Psoas muscle (tissue), 8 donors: ENCODE data around the gene VWC2L. TPM values are rescaled to one million over a fixed set of nuclear protein-coding genes. Genes with fewer than 3 reads are reported as not detected.

ENCODE experiments used
- ATAC-seq, 4 donors: fragments of 200-7000 bp; cut with Tn5 transposase; one replicate each; pipeline ENCODE4 v1.9.1; 2020; ENCODE audit warnings: moderate library complexity in 3 of 4, mild to moderate bottlenecking in 2 of 4
- DNase-seq, 2 donors: peaks; one replicate each; pipeline ENCODE4 v3.0.0-alpha.2; 2020
- H3K27ac ChIP-seq: fragments of 200-600 bp; one replicate; pipeline ENCODE4 v1.8.0; 2022
- H3K27me3 ChIP-seq, 3 donors: fragments of 200-600 bp in 1 of 3; one replicate each; pipeline versions ENCODE4 v1.6.1 to v1.8.0; 2013 to 2022; ENCODE audit warnings: low read length in 2 of 3, mild to moderate bottlenecking in 2 of 3, moderate library complexity in 1 of 3; ENCODE audit not compliant: insufficient read depth in 3 of 3
- H3K36me3 ChIP-seq, 2 donors: fragments of 200-600 bp in 1 of 2; one replicate each; pipeline versions ENCODE4 v1.6.1 to v1.8.0; 2013 to 2022; ENCODE audit warnings: low read depth in 1 of 2, mild to moderate bottlenecking in 1 of 2, moderate library complexity in 1 of 2; ENCODE audit not compliant: insufficient read depth in 1 of 2
- H3K4me1 ChIP-seq: fragments of 200-600 bp; one replicate; pipeline ENCODE4 v1.8.0; 2022
- H3K4me3 ChIP-seq: fragments of 200-600 bp; one replicate; pipeline ENCODE4 v1.8.0; 2022; ENCODE audit warnings: mild to moderate bottlenecking
- H3K9me3 ChIP-seq: fragments of 200-600 bp; one replicate; pipeline ENCODE4 v1.8.0; 2022
- CTCF ChIP-seq: fragments of 200-600 bp; IDR thresholded peaks from one replicate; pipeline ENCODE4 v1.8.0; 2022; ENCODE audit warnings: antibody characterized with exemption
- WGBS, 3 donors: extraction: QIAGEN DNeasy Blood & Tissue Kit; methylation state at CpG; one replicate each; pipeline versions ENCODE4 v1.1.6 to v1.1.7; 2013; 5-methylcytosine and 5-hydroxymethylcytosine counted together
- intact Hi-C, 2 donors: fragments of 100-400 bp; cut with DNase I; formaldehyde crosslinking; loops; one replicate each; pipeline versions ENCODE4 v1.11.0 to v1.14.2; 2022
- polyA plus RNA-seq, 3 donors: library from polyadenylated mRNA; stranded (reverse); fragments of 200-250 nt; gene quantifications; one replicate each; pipeline ENCODE4 v1.2.3, GENCODE V29; 2013
- total RNA-seq, 4 donors: library from RNA; stranded (reverse); fragmentation: NEBNext Ultra II Directional in 2 of 4; extraction: Animal tissue kit (Norgen Biotek cat#: 25700) in 2 of 4; gene quantifications; one replicate each; pipeline versions ENCODE4 v1.2.1 to v1.2.4, GENCODE V29; 2021 to 2023
- donor health status: healthy with polysubstance abuse.
- donor health status: DM: no; HTN: no; CAD: no; lungs with moderate emphysema.
- donor health status: Bipolar disorder and iron deficiency.
- donor health status: healthy.
- donor health status: DM: yes; HTN: yes; CAD: no.
- donor health status: DM: no; HTN: no; CAD: no.
- donor health status: DM: no; HTN: no; CAD: no.
- donor health status: DM: yes; HTN: yes; CAD: no.

The VWC2L gene
- total and polyA plus RNA-seq, 7 donors = 0.04 to 0.87 (median 0.51) TPM; not detected in 4

GRCh38 chr2:214376618-214377285 is 34.1 kb upstream of the VWC2L start:
- H3K9me3 ChIP-seq = no peaks in the 10 kb centered on the region
- no peak overlapping the region for H3K4me3 ChIP-seq
- H3K27ac ChIP-seq = no peak overlapping the region
- H3K4me1 ChIP-seq = peaks cover 8% of the 10 kb centered on the region
- 77 to 82% (median 78%) methylated on average over 7 of the region's 7 CpGs for WGBS, 3 donors
- no peak for DNase-seq
- TF ChIP-seq CTCF = no peak
- H3K27me3 ChIP-seq = no peaks in the 10 kb centered on the region
- ATAC-seq = no peak
- intact Hi-C loops = no loop called here
- no peaks in the 10 kb centered on the region for H3K36me3 ChIP-seq

DNA sequence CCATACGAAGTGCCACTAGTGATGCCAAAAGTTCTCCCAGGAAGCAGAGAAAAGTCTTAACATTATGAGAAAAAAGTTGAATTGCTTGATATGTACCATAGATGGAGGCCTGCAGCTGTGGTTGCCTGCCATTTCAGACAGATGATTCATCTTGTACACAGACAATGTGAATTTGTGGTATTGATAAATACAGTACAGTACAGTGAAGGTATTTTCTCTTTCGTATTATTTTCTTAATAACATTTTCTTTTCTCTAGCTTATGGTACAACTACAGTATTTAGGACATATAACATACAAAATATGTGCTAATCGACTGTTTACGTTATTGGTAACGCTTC is 33.6 kb upstream of the VWC2L start:
- Histone ChIP-seq H3K36me3 (no peaks in the 10 kb centered on the region), H3K4me3 (no peak overlapping the region), H3K9me3 (no peaks in the 10 kb centered on the region), H3K27me3 (no peaks in the 10 kb centered on the region), H3K4me1 (peaks cover 8% of the 10 kb centered on the region), H3K27ac (no peak overlapping the region)
- DNase-seq (no peak), ATAC-seq (no peak)
- intact Hi-C loops = no loop called here
- TF ChIP-seq CTCF = no peak
- WGBS, 3 donors = 86 to 95% (median 90%) methylated on average over 5 of the region's 5 CpGs

- TF ChIP-seq CTCF = no peak
- intact Hi-C loops = no loop called here
- peaks cover 8% of the 10 kb centered on the region for H3K4me1 ChIP-seq
- no peaks in the 10 kb centered on the region for H3K36me3 ChIP-seq
- ATAC-seq (no peak), DNase-seq (no peak)
- H3K9me3 ChIP-seq = no peaks in the 10 kb centered on the region
- no peak overlapping the region for H3K4me3 ChIP-seq
- 33 to 41% (median 37%) methylated on average over 3 of the region's 3 CpGs for WGBS, 3 donors
- no peak overlapping the region for H3K27ac ChIP-seq
- H3K27me3 ChIP-seq = no peaks in the 10 kb centered on the region
Measured at GRCh38 chr2:214378455-214379103, 32.3 kb upstream of the VWC2L start.

DNA sequence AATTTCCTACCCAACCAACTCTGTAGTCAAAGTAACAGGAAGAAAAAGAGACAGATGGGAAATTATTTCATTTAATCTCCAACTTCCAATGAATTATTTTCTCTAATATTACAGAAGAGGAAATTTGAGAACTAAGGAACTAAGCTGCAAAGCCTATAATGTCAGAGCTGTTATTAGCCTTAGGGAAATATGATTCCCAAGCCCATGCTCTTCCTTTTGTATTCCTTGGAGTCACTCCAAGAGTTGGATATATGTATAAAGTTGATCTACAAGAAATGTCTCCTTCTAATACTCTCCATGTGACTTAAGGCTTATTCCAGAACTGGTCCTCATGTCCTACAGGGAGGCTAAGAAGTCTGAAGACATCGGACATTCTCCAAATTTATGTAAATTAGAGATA is 31.6 kb upstream of the VWC2L start:
- no peak for ATAC-seq
- no peak for DNase-seq
- intact Hi-C loops = no loop called here
- Histone ChIP-seq H3K9me3 (no peaks in the 10 kb centered on the region), H3K27me3 (no peaks in the 10 kb centered on the region), H3K4me3 (no peak overlapping the region), H3K4me1 (peaks cover 8% of the 10 kb centered on the region), H3K27ac (no peak overlapping the region), H3K36me3 (no peaks in the 10 kb centered on the region)
- TF ChIP-seq CTCF = no peak
- 59 to 76% (median 76%) methylated on average over 1 of the region's 1 CpG for WGBS, 3 donors

DNA sequence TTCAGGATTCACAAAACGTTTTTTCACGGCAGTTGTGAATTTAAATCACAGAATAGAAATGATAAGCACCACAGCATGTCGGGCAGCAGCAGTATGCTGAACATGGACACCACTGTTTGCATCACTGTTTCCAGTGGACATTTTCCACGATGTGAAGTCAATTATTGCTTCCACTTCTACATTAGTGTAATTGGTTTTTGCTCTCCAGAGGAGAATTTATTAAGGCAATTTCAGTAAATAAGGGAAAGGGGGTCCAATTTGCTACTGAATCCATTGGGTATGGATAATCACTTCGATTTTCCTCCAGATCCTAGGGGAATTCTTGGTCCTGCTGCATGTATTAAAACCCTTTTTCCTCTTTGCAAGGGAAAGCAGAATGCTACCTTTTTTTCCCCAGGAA is 30.2 kb upstream of the VWC2L start:
- H3K4me1 ChIP-seq = peaks cover 8% of the 10 kb centered on the region
- intact Hi-C loops = no loop called here
- no peak overlapping the region for H3K27ac ChIP-seq
- WGBS, 3 donors = 58 to 66% (median 66%) methylated on average over 5 of the region's 5 CpGs
- TF ChIP-seq CTCF = no peak
- DNase-seq = no peak
- H3K4me3 ChIP-seq = no peak overlapping the region
- no peaks in the 10 kb centered on the region for H3K27me3 ChIP-seq
- no peaks in the 10 kb centered on the region for H3K9me3 ChIP-seq
- H3K36me3 ChIP-seq = no peaks in the 10 kb centered on the region
- ATAC-seq = no peak
